Suppressor macrophage (primary cell): ENCODE data around the gene LRRC1.
"Not testable (repeated sequence)": the region's sequence is repeated elsewhere in the genome, so short reads cannot be mapped to it uniquely, and the experiment has no call there.

ENCODE experiments used
- DNase-seq, 4 experiments: peaks; one replicate each; pipeline ENCODE4 v3.0.0-alpha.2; 2020 to 2022

The LRRC1 gene

GRCh38 chr6:53793318-53794136 lies 1.3 kb upstream of the LRRC1 start:
- DNase-seq = peak; percentile 12 to 53 (median 45)

DNA sequence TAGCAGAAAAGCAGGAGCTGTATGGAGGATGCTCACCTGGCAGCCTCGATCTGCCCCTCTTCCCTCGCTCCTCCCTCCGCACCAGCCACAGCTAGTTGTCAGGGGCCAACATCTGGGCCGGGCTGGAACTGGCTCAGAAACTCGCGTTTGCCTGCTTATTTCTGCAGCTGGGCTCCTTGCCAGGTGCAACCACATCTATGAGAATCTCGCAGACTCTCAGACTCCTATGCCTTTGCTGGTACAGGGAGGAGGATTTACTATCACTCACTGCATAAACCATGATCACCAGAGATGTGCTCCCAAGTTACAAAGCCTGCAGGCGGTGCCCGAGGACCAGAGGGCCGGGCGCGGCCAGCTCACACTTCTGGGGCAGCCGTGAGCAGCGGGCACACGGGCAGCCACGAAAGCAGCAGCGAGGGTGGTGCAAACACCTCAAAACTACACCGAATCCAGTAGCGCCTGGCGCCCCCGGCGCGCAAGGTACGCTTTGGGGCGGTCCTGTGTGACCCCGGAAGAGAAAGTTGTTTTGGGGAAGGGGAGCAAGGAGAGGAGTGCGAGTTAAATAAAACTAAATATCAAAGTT lies 577 bp upstream of the LRRC1 start:
- peak; percentile 45 to 70 (median 54) for DNase-seq

GRCh38 chr6:53795340-53795701 lies 516 bp downstream of the LRRC1 start:
- no peak for DNase-seq

- DNase-seq = peak in 1 of 4 experiments; percentile 8
Observed at GRCh38 chr6:53795702-53796450, 1.1 kb downstream of the LRRC1 start.

- DNase-seq = no peak
Observed at GRCh38 chr6:53796451-53796780, 1.6 kb downstream of the LRRC1 start.

- DNase-seq = no peak
Observed at GRCh38 chr6:53796791-53797190, 2.0 kb downstream of the LRRC1 start.

- DNase-seq = no peak
Observed at GRCh38 chr6:53797304-53797703, 2.5 kb downstream of the LRRC1 start.

DNA sequence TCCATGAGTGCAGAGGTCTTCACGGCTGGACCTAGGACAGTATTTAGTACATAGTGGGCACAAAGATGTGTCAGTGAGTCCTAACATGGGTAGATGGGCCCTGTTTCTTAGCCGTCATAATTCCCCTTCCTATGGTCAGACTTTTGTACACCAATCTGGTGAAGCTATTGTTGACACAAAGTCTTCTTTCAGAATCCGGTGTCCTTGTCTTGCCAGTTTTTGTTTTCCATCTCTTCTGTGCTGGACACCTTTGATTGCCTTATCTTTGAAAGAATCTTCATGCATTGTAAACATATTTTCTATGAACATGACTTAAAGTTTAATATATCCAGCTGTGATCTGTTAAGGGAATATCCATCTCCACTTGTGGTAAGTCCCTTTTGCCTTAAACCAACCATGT lies 4.5 kb downstream of the LRRC1 start:
- DNase-seq = no peak

DNA sequence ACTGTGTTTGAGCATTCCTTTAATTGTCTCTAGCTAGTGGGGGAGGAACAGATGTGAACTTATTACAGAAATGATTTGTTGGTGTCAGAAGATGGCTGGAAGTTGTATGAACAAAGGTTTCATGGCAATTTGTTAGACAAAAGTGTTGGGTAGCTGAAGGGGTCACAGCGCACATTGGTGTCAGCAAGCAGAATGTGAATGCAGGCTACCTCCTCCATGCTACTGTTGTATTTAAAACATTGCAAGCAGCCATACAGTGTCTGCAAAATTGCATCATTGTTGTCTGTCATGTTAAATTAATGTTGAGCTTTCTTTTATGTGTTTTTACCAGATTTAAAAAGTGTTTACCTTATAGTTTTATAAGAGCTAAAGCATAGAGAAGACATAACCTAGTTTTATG lies 6.2 kb downstream of the LRRC1 start:
- no peak for DNase-seq

DNA sequence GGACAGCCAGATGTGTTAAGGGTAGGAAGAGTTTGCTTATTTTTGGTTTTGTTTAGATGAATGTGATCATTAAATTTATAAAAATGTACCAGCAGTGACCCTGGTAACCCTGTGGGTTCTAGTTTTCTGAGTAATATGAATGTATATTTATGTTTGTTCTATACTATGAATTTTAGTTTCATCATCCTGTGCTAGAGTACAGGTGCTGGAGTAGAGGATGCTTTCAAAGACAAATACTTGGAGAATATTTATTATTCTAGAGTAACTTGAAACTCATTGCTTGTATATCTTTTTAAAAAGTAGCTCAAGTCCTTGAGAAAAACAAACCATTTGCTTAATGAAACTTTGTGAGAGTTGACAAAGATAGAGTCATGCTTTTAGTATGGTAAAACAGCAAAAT lies 7.8 kb downstream of the LRRC1 start:
- DNase-seq = no peak

GRCh38 chr6:53803081-53803860 lies 8.5 kb downstream of the LRRC1 start:
- DNase-seq = no peak

DNA sequence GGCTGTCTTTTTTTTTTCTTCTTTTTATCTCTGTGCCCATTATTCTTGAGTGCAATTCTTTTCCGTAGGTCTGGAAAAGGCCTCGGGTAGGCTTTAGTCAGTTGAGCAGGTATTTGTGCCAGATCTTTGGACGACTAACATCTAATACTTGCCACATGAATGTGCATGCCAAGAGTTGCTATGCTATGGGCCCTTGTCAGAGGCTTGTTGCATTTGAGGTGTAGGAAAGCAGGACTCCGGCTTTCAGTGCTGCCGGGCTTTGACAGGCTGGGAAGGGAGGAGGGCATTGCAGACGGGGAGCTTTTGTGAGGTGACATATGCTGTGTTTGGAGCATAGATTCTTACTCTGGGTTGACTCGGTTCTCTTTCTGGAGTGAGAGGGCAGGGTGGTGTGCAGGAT lies 10.2 kb downstream of the LRRC1 start:
- DNase-seq = no peak

- DNase-seq = no peak
Observed at GRCh38 chr6:53805725-53806124, 10.9 kb downstream of the LRRC1 start.

DNA sequence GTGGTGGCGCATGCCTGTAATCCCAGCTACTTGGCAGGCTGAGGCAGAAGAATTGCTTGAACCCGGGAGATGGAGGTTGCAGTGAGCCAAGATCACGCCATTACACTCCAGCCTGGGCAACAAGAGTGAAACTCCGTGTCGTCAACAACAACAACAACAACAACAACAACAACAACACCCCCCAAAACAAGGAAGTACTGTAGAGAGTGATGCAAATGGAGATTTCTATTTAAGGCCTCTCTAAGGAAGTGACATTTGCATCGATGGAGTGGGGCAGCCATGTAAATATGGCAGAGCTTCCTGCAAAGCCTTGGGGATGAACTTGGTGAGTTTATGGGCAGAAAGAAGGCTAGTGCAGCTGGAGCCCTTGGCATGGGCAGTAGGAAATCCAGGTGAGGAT lies 12.8 kb downstream of the LRRC1 start:
- not testable (repeated sequence) for DNase-seq

- no peak for DNase-seq
Observed at GRCh38 chr6:53808302-53808881, 13.6 kb downstream of the LRRC1 start.

GRCh38 chr6:53809691-53810090 lies 14.9 kb downstream of the LRRC1 start:
- DNase-seq = no peak

DNA sequence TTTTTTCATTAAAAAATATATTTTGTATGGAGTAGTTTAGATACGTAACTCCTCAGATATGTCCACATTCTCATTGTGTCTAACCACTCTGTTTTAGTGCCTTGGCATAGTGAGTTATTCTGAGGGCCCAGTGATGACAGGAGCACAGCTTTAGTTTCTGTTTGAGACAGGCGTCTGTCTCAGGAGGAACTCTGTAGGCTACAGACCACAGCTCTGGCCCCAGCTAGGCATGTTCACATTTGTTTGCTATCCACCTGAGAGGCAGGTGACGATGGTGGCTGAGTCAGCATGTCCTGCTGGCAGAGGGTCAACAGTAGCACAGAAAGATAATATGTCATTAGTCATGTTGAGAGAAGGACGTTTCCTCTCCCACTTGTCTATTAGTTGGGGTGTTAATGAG lies 16.3 kb downstream of the LRRC1 start:
- no peak for DNase-seq

DNA sequence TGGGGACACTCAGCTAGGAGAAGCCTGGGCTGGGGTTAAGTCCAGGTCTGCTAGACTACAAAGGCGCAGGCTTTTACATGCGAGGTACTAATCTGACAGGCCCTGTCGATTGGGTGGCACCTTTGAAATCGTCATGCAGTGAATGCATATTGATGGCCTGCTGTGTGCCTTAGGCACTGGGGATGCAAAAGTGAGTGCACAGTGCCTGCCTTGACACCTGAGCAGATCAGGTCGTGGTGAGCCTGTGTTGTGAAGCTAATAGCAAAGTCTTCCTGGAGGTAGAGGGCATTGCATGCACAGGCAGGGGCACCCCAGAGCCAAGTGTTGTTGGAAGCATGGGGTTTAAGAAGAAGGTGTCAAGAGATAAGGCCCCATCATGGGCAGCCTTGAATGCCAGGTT lies 16.9 kb downstream of the LRRC1 start:
- DNase-seq = no peak

DNA sequence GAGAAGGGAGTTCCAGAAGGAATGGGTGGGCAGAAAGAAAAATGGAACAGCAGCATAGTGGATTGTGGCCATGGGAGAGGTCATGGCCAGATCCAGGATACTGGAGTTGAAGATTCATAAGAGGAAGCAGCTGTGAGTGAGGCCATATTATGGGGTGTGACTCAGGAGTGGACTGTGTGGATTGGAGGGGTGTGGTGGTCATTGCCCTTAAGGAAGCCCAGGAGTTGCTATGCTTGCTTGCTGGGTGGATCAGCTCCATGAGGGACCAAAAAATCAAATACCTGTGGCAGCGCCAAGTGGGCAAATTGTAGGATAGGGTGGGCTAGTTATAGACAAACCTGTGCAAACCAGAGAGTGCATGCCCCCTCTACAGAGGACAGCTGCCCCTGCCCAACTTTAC lies 18.3 kb downstream of the LRRC1 start:
- no peak for DNase-seq

DNA sequence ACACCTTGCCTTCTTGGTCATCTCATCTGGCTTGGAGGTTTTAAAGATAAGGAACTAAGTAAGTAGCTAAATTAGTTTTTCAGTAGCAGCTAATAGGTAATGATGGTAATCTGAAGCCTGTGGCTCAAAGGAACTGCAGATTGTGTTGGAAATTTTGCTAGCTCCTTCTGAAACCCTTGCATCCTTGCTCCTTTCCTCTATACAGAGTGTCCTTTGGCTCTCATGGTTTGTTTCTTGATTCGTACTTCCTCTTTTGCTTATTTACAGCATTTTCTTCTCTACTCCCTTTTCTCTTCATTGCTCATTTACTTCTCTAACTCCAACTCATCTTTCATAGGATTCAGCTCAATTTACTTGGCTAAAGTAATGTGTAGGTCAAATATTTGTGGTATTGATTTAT lies 19.0 kb downstream of the LRRC1 start:
- DNase-seq = peak in 2 of 4 experiments; percentile 3 to 11

DNA sequence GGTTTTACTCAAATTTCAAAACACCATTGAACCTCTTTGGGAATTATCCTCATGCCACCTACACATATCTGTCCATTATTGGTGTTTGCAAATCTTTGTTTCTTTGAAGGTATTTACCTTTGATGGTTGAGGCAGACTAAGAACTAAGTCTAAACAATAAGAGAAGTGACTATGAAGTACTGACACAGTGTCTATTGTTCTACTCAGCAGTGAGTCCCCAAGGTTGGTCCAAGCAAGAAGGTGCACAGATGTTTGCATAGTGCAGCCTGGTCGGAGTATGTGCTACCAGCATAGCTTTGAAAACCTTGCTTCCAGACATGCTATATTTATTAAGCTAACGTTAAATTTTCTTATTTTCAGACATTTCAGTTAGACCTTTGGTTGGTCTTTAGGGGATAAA lies 19.5 kb downstream of the LRRC1 start:
- DNase-seq = no peak

DNA sequence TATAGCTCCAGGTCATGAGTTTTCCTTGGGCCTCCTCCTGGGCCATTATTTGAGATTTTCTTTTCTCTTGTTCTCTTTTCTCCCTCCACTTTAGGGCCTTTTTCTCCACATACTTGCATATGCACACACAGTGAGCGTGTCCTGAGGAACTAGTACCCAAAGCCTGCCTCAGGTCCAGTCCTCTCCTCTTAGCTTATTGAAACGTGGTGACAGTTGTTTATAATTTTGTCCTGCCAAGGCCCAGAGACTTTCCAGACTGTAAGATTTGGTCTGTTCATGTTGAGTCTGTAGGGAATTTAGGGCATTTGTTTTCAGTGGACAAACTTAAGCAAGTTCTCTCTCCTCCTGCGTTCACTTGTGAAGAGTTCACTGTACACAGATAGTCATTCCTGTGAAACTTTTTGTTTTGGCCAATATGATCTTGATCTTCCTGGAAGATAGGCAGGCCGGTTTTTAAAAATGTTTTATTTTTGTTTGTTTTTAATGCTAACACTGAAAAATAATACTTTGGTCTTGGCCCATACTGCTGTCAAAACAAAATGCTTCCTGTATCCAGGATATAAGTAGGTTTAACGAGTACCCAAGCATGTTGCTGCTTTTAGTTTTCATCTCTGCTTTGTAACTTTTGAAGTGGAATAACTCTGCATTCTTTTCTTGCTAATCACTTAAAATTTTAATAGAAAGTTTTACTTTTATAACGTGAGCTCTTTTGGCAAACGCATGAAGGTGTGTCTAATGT lies 20.7 kb downstream of the LRRC1 start:
- DNase-seq = no peak
